GM12875 (cell line): ENCODE results near the gene AHSG.

Experiments
- H3K4me3 ChIP-seq: one replicate; pipeline ENCODE4 v1.5.1; 2011; ENCODE audit warnings: low read depth, low read length, control low read depth
- TF ChIP-seq, protein P1 (sequence below): IDR thresholded peaks from 2 replicates; pipeline ENCODE4 v1.5.1; 2011; ENCODE audit warnings: low read depth, mild to moderate bottlenecking, control low read depth, inconsistent platforms, low read length, moderate library complexity, borderline replicate concordance; ENCODE audit not compliant: insufficient read depth

The AHSG gene

DNA sequence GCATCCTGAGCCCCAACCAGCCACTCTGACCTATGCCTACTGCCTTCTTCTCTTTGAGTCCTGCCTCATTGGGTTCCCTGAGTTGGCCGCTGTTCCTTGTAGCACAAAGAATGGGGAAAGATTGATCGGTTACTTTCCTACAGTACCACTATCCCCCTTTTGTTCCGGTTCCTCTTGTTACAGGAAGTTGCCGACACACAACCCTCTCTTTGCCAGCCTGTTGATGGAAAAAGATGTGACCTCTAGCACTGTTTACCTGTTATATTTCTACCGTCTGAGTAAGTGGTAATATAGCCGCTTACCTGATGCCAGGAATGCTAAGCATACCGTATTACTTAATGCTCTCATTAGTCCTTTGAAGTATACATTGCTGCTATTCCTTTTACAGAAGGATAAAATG, 9.7 kb upstream of the AHSG start:
- H3K4me3 ChIP-seq, result no peak overlapping the region
- TF ChIP-seq, protein P1, sequence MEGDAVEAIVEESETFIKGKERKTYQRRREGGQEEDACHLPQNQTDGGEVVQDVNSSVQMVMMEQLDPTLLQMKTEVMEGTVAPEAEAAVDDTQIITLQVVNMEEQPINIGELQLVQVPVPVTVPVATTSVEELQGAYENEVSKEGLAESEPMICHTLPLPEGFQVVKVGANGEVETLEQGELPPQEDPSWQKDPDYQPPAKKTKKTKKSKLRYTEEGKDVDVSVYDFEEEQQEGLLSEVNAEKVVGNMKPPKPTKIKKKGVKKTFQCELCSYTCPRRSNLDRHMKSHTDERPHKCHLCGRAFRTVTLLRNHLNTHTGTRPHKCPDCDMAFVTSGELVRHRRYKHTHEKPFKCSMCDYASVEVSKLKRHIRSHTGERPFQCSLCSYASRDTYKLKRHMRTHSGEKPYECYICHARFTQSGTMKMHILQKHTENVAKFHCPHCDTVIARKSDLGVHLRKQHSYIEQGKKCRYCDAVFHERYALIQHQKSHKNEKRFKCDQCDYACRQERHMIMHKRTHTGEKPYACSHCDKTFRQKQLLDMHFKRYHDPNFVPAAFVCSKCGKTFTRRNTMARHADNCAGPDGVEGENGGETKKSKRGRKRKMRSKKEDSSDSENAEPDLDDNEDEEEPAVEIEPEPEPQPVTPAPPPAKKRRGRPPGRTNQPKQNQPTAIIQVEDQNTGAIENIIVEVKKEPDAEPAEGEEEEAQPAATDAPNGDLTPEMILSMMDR, result no peak

- TF ChIP-seq, protein P1, result no peak
- no peak overlapping the region for H3K4me3 ChIP-seq
Observed at GRCh38 chr3:186605078-186605477, 7.8 kb upstream of the AHSG start.

- TF ChIP-seq, protein P1, result no peak
- no peak overlapping the region for H3K4me3 ChIP-seq
Observed at GRCh38 chr3:186605561-186606545, 7.0 kb upstream of the AHSG start.

DNA sequence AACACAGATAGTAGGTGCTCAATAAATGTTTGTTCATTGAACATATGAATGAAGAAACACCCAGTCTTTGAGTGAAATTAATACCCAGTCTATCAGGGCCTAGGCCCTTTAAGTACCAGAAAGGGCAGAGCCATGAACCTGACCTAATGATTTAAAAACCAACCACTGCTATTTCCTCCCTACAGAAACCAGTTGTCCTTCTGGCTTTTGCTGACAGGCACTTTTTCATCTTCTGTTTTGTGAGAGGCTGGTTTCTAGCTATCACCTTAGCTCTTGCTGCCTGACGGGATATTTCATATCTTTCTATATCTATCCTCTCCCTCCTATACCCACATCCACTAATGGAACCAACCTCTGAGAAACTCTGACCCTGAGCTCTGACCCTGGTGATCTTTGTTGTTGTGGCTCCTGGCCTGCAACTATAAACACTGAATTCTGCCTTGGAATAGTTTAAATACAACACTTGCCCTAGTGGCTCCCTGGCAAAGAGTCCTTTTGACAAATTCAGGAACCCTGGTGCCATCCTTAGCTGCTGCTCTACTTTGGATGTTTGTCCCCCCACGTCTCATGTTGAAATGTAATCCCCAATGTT, 4.1 kb upstream of the AHSG start:
- no peak overlapping the region for H3K4me3 ChIP-seq
- TF ChIP-seq, protein P1, result no peak

GRCh38 chr3:186609247-186609868, 3.5 kb upstream of the AHSG start:
- H3K4me3 ChIP-seq, result no peak overlapping the region
- TF ChIP-seq, protein P1, result peak; percentile 40; the same call in 1 of the 2 replicates

GRCh38 chr3:186612065-186612464, 795 bp upstream of the AHSG start:
- no peak overlapping the region for H3K4me3 ChIP-seq
- TF ChIP-seq, protein P1, result no peak
